Cardiac muscle cell (in vitro differentiated cells and primary cell): ENCODE measurements around the gene ZNF670. TPM values are rescaled to one million over a fixed set of nuclear protein-coding genes. Genes with fewer than 3 reads are reported as not detected.
"Not testable (repeated sequence)": the region's sequence is repeated elsewhere in the genome, so short reads cannot be mapped to it uniquely, and the experiment has no call there.

Experiments
- DNase-seq, 2 donors: peaks; one replicate each; pipeline versions ENCODE4 v3.0.0 to v3.0.0-alpha.2; 2010 to 2017; ENCODE audit warnings: low read depth in 1 of 2, low spot score in 1 of 2
- H3K27ac ChIP-seq: fragments of 200-600 bp; sonication (generic); 2 replicates; pipeline ENCODE4 v1.5.1; 2016
- H3K27me3 ChIP-seq: fragments of 200-600 bp; sonication (generic); 2 replicates; pipeline ENCODE4 v1.6.0; 2016; ENCODE audit warnings: control low read depth
- H3K36me3 ChIP-seq: fragments of 200-600 bp; sonication (generic); 2 replicates; pipeline ENCODE4 v1.5.1; 2016; ENCODE audit warnings: control low read depth
- H3K4me1 ChIP-seq: fragments of 200-600 bp; sonication (generic); 2 replicates; pipeline ENCODE4 v1.8.1; 2017; ENCODE audit warnings: low read depth, mild to moderate bottlenecking, mixed run types
- H3K4me3 ChIP-seq: fragments of 200-600 bp; sonication (generic); 2 replicates; pipeline ENCODE4 v1.5.1; 2016; ENCODE audit warnings: mild to moderate bottlenecking
- H3K9me3 ChIP-seq: fragments of 200-600 bp; sonication (generic); 2 replicates; pipeline ENCODE4 v1.5.1; 2017; ENCODE audit warnings: low read depth, mild to moderate bottlenecking, control low read depth
- CTCF ChIP-seq: IDR thresholded peaks from 2 replicates; pipeline ENCODE4 v1.5.1; 2012; ENCODE audit warnings: low read depth, mild to moderate bottlenecking, low read length
- polyA plus RNA-seq: library from polyadenylated mRNA; unstranded; fragments of >200 nt; fragmentation: Nextera tagmentation; extraction: Ambion mirVana; gene quantifications from 2 replicates; pipeline ENCODE4 v1.2.1, GENCODE V29; 2016
- total RNA-seq: library from RNA; depleted of rRNA; stranded (reverse); fragments of >200 nt; gene quantifications from 2 replicates; pipeline ENCODE4 v1.2.3, GENCODE V29; 2016

The ZNF670 gene
- total RNA-seq (1.3 and 3.5 TPM in 2 replicates), polyA plus RNA-seq (1.4 and 3.3 TPM in 2 replicates)

GRCh38 chr1:247078258-247079140 is at the start of gene ZNF670:
ZNF670 (minus strand) TSS chr1:247078811; CDS start chr1:247078596, 215 bp downstream.
- Histone ChIP-seq H3K27ac (peak within 1 kb of the TSS; percentile 67), H3K4me1 (peaks cover 6% of the 10 kb centered on the region), H3K27me3 (no peaks in the 10 kb centered on the region), H3K4me3 (peak within 1 kb of the TSS; percentile 91), H3K9me3 (no peaks in the 10 kb centered on the region), H3K36me3 (no peaks in the 10 kb centered on the region)
- DNase-seq, result peak; percentile 96 to 98
- no peak for TF ChIP-seq CTCF

DNA sequence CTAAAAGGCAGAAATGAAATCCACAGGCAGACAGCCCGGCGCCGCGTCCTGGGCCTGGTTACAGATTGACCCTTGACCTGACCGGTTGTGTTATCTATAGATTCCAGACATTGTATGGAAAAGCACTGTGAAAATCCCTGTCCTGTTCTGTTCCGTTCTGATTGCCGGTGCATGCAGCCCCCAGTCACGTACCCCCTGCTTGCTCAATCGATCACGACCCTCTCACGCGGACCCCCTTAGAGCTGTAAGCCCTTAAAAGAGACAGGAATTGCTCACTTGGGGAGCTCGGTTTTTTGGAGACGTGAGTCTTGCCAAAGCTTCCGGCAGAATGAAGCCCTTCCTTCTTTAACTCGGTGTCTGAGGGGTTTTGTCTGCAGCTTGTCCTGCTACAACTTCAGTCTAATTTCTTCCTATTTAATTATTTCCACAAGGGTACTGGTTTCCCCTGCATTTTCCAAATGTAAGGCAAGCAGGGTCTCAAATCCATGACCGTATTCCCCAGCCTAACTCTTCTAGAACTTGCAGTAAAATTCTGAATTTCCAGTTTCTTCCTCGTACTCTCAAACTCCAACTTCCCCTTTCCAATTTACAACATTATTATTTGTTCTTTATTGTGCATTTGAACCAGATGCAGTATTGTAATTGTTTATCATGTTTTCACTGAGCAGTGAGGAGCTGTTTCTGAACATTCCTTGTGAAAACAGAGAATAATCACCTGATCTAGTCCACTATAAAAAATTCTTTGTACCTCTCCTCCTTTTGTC is 49.1 kb upstream of the ZNF670 start:
- H3K9me3 ChIP-seq, H3K36me3 ChIP-seq, H3K27me3 ChIP-seq, DNase-seq, H3K4me1 ChIP-seq: not testable (repeated sequence)
- Histone ChIP-seq H3K4me3 (peak overlapping the region; percentile 4), H3K27ac (peak overlapping the region; percentile 49)

DNA sequence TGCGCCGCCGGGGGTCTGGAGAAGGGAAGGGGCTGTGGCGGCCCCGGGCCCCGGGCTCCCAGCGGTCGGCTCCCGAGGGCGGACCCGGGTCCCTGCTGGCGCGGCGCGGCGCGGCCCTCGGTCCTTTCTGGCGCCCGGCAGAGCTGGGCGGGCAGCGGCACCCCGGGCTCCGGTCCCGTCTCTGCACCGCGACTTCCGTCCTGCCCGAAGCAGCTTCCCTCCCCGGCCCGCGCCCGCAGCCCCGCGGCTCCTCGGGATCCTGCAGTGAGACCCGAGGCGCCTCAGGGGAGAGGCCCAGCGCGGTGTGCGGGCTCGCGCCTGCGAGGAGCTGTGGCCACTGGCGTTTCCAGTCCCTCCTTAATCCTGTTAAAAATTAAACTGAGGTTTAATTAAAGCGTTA is 48.0 kb upstream of the ZNF670 start:
- not testable (repeated sequence) for H3K27ac ChIP-seq, H3K36me3 ChIP-seq, H3K4me3 ChIP-seq, H3K27me3 ChIP-seq, H3K9me3 ChIP-seq, DNase-seq, H3K4me1 ChIP-seq

DNA sequence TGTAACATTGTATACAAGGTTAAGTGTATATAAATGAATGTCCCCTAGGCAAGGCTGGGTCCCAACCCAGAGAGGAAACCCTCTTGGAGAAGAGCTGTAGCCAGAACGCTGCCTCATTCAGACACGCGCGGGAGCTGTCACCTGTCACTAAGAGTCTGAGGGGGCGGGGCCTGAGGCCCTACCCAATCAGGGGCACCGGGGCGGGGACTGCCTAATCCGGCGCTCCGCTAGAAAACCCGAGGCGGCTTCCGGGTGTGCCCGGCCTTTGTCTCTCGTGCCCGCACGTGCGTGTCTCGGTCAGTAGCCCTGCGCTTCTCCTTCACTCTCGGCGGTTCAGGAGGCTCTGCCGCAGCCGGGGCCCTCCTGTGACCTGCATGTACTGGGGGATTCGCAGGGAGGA is 47.6 kb upstream of the ZNF670 start:
- H3K4me1 ChIP-seq, H3K4me3 ChIP-seq, H3K27me3 ChIP-seq, H3K27ac ChIP-seq, DNase-seq, H3K9me3 ChIP-seq, H3K36me3 ChIP-seq: not testable (repeated sequence)

DNA sequence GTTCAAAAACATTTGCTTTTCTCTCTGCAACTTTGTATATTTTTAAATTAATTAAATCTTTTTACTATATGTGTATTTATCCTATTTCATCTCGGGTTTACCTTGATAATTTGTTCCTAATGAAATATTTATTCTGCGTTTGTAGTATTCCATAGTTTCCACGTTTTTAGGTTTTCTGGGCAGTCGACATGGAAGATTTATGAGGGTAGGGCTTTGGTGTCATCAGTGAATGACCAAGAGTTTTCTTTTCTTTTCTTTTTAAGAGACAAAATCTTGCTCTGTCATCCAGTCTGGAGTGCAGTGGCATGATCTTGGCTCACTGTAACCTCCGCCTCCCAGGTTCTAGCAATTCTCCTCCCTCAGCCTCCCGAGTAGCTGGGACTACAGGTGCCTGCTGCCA is 42.8 kb upstream of the ZNF670 start:
- Histone ChIP-seq H3K4me3 (no peak overlapping the region), H3K9me3 (no peaks in the 10 kb centered on the region), H3K4me1 (no peaks in the 10 kb centered on the region), H3K27me3 (no peaks in the 10 kb centered on the region), H3K27ac (no peak overlapping the region), H3K36me3 (no peaks in the 10 kb centered on the region)
- DNase-seq, result no peak
- no peak for TF ChIP-seq CTCF

- not testable (repeated sequence) for H3K9me3 ChIP-seq, H3K27ac ChIP-seq
Measured at GRCh38 chr1:247120408-247120668, 41.7 kb upstream of the ZNF670 start.

DNA sequence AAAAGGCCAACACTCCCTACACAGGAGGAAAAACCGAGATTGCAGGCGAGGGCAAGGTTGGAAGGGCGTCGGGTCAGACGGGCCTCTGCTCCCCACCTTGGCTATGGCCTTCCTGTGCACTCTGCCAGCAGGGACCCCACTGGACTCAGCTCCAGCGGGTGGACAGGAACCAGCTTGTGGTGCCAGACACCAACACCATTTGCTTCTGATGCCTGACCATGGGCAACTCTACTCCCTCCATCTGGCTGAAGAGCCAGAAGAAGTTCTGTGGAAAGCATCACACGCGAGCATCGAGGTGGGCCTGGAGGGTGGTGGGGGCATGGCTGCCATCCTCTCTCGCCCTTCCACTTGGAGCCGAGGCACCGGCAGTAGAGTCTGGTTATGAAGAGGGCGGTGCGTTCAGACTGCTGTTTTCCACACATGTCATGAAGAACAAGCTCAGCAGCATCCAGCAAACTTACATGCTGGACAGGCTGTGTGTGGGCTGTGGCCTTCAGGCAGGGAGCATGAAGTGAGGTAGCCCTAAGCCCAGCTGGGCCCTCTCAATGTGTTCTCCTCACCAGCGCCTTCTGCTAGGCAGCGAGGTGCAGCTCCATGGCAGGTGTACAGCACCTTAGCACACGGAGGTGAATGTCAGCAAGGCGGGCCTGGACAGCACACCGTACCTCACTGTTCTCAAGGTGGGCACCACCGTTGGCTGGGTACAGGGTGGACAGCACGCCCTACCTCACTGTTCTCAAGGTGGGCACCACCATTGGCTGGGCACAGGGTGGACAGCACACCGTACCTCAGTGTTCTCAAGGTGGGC is 41.2 kb upstream of the ZNF670 start:
- TF ChIP-seq CTCF, result no peak
- Histone ChIP-seq H3K36me3 (no peaks in the 10 kb centered on the region), H3K27ac (no peak overlapping the region), H3K27me3 (no peaks in the 10 kb centered on the region), H3K4me3 (no peak overlapping the region), H3K9me3 (no peaks in the 10 kb centered on the region), H3K4me1 (no peaks in the 10 kb centered on the region)
- no peak for DNase-seq

More at GRCh38 chr1:247120408-247120668, 41.7 kb upstream of the ZNF670 start:
- not testable (repeated sequence) for H3K4me3 ChIP-seq, H3K4me1 ChIP-seq, DNase-seq, H3K27me3 ChIP-seq, H3K36me3 ChIP-seq
